ENCODE measurements around the gene HLA-DMB. TPM values are rescaled to one million over a fixed set of nuclear protein-coding genes. Genes with fewer than 3 reads are reported as not detected.

Gene HLA-DMB
- total RNA-seq, 4 donors from 2014 or later, result 16.9 to 29.4 (median 22.4) TPM

DNA sequence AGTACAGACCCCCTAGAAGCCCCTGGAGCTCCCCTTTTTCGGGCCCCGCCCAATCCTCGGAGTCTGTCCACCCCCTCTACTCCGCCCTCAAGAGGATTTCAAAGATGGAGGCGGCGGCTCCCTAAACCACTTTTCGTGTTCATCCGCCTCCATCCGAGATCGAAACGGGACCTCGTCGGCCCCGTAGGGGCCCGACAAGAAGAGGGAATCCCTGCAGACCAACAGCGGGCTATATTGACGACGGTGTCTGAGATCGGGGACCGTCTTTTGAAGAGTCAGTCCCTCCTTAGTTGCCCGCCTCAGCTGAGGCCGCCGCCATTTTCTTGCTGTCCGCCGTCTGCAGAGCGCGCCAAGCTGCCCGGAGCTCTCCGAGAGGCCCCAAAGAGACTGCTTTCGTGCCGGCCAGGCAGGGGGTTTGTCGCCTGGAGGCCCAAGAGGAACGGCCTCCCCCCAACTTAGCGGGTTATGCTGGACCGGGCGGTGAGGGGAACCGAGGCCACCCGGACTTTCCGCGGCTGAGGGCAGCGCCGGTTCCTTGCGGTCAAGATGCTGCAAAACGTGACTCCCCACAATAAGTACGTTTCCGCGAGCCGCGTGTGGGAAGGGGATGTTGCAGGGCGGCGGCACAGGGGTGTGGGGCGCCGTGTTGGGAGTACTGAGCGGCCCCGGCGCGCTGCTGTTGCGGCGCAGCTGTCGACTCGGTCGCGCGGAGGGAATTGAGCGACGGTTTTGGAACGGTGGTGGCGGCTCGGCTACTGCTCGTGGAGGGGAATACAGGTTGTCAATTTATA, 31.7 kb upstream of the HLA-DMB start:
- peak overlapping the region; percentile 61 to 87 for H3K4me3 ChIP-seq
- TF ChIP-seq, protein P1, sequence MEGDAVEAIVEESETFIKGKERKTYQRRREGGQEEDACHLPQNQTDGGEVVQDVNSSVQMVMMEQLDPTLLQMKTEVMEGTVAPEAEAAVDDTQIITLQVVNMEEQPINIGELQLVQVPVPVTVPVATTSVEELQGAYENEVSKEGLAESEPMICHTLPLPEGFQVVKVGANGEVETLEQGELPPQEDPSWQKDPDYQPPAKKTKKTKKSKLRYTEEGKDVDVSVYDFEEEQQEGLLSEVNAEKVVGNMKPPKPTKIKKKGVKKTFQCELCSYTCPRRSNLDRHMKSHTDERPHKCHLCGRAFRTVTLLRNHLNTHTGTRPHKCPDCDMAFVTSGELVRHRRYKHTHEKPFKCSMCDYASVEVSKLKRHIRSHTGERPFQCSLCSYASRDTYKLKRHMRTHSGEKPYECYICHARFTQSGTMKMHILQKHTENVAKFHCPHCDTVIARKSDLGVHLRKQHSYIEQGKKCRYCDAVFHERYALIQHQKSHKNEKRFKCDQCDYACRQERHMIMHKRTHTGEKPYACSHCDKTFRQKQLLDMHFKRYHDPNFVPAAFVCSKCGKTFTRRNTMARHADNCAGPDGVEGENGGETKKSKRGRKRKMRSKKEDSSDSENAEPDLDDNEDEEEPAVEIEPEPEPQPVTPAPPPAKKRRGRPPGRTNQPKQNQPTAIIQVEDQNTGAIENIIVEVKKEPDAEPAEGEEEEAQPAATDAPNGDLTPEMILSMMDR (IDR thresholded peaks at IDR 0.05), result no peak
- no peak for TF ChIP-seq POLR2A (IDR thresholded peaks at IDR 0.05)
- peaks cover 0 to 3% of the 10 kb centered on the region in 2 donors for H3K4me1 ChIP-seq
- H3K27me3 ChIP-seq, result no peaks in the 10 kb centered on the region
- DNase-seq, result peak in 1 of 2 donors; percentile 41
- intact Hi-C loops (cut with DNase I; ENCODE audit: low total_unique reads), result no loop called here
- peak overlapping the region; percentile 70 to 100 for H3K27ac ChIP-seq
- no peaks in the 10 kb centered on the region for H3K36me3 ChIP-seq
- no peaks in the 10 kb centered on the region for H3K9me3 ChIP-seq

DNA sequence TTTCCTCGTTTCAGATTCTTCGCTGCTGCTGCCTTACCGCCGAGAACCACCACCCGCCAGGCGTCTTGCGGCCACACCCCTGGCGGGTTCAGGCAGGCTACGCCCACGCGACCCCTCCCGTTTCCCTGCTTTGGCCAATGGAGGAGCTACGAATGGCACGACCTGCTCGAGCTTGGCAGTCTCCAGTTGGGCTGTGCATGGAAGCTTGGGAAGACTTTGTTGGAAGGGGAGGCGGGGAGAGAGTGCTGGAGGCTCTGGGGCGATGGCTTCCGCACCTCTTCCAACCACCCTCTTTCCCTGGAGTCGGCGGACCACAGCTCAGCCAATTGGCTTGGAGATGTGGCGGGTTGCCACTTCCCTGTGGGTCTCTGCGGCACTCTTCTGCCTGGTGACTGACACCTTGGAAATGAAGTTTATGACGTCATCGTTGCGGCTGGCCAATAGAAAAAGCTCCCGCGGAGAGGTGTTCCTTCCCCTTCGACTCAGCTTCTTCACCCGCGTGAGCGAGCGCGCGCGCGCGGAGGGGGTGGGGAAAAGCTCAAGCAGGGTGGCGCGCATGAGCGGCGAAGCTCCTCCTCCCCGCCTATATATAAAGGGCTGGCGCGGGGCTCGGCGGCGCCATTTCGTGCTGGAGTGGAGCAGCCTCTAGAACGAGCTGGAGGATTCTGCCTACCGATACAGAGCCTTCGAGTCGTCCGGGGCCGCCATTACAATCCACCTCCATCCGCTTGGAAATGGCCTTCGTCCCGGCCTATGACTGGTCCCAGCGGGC, 30.9 kb upstream of the HLA-DMB start:
- intact Hi-C loops (cut with DNase I; ENCODE audit: low total_unique reads), result no loop called here
- H3K4me3 ChIP-seq, result peak overlapping the region; percentile 84 to 87
- H3K4me1 ChIP-seq, result peaks cover 0 to 6% of the 10 kb centered on the region in 2 donors

DNA sequence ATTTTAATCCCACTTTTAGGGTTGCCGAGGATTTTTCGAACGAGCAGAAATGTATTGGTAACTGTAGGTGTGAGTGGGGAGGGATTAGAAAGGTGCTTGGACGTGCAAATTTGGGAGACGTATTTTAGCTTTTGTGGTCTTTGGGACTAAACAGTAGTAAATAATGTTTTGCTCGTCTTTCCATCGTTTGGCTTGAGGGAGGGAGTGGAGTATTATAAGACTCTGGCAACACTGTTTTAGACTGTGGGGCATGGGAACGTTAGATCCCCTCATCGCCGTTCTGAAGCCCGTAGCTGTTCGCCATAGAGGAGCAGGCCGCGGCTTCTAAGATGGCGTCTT, 30.4 kb upstream of the HLA-DMB start:
- peak overlapping the region; percentile 98 to 100 for H3K27ac ChIP-seq
- H3K4me3 ChIP-seq, result peak overlapping the region; percentile 84 to 87
- no peaks in the 10 kb centered on the region for H3K27me3 ChIP-seq
- no peak for TF ChIP-seq POLR2A (IDR thresholded peaks at IDR 0.05)
- TF ChIP-seq, protein P1 (IDR thresholded peaks at IDR 0.05), result no peak
- no peaks in the 10 kb centered on the region for H3K36me3 ChIP-seq
- intact Hi-C loops (cut with DNase I; ENCODE audit: low total_unique reads), result no loop called here
- H3K9me3 ChIP-seq, result no peaks in the 10 kb centered on the region
- H3K4me1 ChIP-seq, result peaks cover 0 to 8% of the 10 kb centered on the region in 2 donors
- DNase-seq, result no peak

More for the DNA sequence above, 30.9 kb upstream of the HLA-DMB start:
- Histone ChIP-seq H3K27ac (peak overlapping the region; percentile 98 to 100), H3K27me3 (no peaks in the 10 kb centered on the region), H3K9me3 (no peaks in the 10 kb centered on the region), H3K36me3 (no peaks in the 10 kb centered on the region)
- DNase-seq, result peak; percentile 100
- TF ChIP-seq, protein P1 (IDR thresholded peaks at IDR 0.05), result peak in 2 of 4 experiments; percentile 4 to 37
- TF ChIP-seq POLR2A (IDR thresholded peaks at IDR 0.05), result peak; percentile 90 to 97

DNA sequence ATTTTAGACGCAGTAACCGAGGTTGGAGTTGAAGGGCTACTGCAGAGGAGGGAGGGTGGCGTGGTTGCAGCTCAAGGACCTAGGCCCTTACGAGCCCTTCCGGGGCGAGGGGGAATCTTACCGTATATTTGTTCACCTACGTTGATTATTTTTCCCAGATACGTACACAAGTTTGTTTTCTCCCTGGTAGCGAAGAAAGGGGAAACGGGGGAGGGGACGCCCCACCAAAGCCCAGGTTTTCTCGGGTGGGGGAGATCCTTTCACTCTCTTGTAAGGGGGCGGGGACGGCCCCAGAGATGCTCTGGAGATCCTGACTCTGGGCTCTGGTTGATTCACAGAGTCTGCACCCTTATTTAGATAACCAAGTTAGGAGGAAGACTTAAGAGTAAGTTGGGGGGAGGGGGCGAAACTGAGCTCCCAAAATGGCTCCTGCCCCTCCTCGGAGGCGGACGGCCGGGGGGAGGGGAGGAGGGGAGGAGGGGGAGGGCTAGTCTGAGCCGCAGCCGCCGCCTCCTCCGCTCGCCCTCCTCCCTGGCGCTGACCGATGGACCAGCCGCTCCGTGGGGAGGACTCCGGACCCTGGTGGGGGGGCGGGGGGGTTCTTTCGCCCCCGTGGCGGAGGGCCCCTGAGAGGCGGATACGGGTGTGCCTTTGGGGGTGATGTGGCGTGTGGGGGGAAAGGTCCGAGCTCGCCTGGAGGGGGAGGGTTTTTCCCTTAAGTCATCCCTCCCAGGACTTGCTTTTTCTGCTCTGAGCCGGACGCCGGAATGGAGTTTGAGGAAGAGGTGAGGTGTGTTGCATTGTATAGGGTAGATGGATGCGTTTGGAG, 29.8 kb upstream of the HLA-DMB start:
- peaks cover 0 to 8% of the 10 kb centered on the region in 2 donors for H3K4me1 ChIP-seq
- H3K27me3 ChIP-seq, result no peaks in the 10 kb centered on the region
- DNase-seq, result peak; percentile 92
- H3K4me3 ChIP-seq, result peak overlapping the region; percentile 84 to 87
- H3K9me3 ChIP-seq, result no peaks in the 10 kb centered on the region
- H3K27ac ChIP-seq, result peak overlapping the region; percentile 98 to 100
- intact Hi-C loops (cut with DNase I; ENCODE audit: low total_unique reads), result no loop called here
- no peaks in the 10 kb centered on the region for H3K36me3 ChIP-seq
- no peak for TF ChIP-seq POLR2A (IDR thresholded peaks at IDR 0.05)
- TF ChIP-seq, protein P1 (IDR thresholded peaks at IDR 0.05), result no peak

All from uterus (tissue), 4 donors.